HG02678 (cell line): ENCODE data around the gene DDX5.
"Not testable (repeated sequence)": the region's sequence is repeated elsewhere in the genome, so short reads cannot be mapped to it uniquely, and the experiment has no call there.

Experiments
- ATAC-seq: cut with Tn5 transposase; IDR thresholded peaks from one replicate; pipeline ENCODE4 v1.9.1; 2021; ENCODE audit warnings: mild to moderate bottlenecking, moderate library complexity; ENCODE audit not compliant: unreplicated experiment

Gene DDX5

DNA sequence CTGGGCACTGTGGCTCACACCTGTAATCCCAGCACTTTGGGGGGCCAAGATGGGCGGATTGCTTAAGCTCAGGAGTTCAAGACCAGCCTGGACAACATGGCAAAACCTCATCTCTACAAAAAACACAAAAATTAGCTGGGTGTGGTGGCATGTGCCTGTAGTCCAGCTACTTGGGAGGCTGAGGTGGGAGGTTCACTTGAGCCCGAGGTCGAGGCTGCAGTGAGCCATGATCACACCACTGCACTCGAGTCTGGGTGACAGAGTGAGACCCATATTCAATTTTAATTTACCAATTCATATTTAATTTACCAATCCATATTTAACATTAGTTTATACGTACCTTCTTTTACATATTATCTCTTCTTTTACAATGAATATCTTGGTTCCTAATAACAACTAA is 10.8 kb downstream of the DDX5 start:
- not testable (repeated sequence) for ATAC-seq

GRCh38 chr17:64494121-64494520 is 12.0 kb downstream of the DDX5 start:
- no peak for ATAC-seq

DNA sequence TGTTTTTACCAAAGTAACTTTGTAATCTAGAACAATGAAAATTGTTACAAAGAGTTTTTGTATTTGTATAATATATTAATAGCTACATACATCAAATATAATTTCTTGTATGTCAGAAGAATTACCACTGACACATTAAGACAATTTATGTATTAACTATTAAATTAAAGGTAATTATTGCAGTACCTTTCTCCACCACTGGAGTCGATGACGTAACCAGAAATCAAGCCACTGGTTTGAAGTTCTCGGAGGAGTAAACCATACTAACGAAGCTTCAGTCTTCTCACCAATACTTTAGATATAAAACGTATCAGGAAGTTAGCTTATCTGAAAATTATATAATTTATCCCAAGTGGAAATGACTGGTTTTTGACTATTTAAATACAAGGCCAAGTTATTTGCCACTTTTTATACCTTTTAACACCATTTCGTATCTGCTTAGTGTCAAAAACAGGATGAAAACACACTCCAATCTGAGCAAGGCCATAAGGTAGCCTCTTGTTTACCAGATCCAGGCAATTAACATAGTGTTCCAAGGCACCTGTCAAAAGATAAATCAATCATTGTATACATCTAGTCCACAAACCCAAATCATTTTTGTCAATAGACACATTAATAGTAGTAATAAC is 13.5 kb downstream of the DDX5 start:
- no peak for ATAC-seq

DNA sequence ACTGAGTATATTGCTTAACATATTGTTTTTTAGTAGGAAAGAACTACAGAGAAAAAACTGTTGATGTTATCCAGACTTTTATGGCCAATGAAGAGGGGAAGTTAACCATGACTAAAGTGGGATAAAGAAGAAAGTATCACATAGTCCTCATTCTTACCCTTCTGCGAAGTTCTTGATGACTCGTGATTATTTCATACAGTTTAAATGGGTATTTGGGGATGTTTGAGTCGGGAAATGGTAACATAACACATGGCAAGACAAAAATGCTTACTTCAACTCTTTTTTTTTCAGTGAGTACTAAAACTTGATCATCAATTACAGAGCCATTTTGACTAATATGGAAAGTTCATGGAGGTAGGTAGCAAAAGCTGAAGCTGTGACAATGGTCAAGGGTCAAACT is 14.1 kb downstream of the DDX5 start:
- no peak for ATAC-seq

DNA sequence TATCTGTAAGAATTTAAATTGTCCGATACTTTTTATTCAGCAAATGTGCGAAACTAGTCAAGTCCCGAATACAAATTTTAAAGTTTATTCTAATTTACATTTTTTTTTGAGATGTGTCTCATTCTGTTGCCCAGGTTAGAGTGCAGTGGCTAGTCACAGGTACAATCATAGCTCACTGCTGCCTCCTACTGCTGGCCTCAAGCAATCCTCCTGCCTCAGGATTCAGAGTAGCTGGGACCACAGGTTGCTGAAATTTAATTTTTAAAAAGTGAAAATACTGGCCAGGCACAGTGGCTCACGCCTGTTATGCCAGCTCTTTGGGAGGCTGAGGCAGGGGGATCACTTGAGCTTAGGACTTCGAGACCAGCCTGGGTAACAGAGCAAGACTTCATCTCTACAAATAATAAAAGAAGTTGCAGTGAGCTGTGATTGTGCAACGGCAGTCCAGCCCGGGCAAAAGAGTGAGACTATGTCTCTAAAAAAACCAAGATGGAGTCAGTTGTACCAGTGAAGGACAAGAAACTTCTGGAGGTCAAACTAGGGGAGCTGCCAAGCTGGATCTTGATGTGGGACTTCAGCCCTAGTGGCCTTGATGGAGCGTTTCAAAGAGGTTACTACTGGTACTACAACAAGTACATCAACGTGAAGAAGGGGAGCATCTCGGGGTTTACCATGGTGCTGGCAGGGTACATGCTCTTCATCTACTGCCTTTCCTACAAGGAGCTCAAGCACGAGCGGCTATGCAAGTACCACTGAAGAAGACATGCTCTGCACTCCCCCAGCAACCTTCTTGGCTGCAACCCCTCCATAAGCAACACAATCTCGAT is 14.8 kb downstream of the DDX5 start:
- ATAC-seq: no peak

DNA sequence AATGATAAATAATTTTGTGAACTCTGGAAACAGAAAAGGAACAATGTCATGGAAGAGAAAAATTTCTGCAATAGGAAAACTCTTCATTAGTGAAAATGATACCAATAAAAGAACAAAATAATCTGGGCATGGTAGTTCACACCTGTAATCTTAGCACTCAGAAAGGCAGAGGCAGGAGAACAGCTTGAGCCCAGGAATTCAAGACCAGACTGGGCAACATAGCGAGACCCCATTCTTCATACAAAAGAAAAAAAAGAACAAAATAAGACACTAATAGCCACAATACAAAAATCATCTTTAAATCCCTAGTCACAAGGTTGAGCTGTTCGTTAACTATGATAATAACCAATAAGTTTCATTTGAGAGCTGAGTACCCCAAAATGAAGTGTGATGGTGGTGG is 17.8 kb downstream of the DDX5 start:
- ATAC-seq: no peak

DNA sequence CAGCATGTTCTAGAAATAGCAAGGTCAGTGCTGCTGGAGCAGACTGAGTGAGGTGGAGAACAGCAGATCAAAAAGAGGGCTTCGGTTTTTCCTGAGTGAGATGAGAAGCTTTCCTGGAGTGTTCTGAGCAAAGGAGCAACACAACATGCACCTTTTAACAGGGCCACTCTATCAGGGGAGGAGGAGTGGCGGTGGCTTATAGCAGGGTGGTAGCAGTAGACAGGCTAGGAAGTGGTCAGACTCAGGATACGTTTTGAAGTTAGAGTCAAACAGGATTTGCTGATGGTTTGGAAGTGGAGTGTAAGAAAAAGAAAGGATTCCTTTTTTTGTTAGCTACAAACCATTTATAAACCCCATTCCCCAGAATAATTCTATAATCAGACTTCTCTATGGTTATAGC is 21.7 kb downstream of the DDX5 start:
- ATAC-seq: no peak

GRCh38 chr17:64480951-64481350 is 25.1 kb downstream of the DDX5 start:
- ATAC-seq: no peak

DNA sequence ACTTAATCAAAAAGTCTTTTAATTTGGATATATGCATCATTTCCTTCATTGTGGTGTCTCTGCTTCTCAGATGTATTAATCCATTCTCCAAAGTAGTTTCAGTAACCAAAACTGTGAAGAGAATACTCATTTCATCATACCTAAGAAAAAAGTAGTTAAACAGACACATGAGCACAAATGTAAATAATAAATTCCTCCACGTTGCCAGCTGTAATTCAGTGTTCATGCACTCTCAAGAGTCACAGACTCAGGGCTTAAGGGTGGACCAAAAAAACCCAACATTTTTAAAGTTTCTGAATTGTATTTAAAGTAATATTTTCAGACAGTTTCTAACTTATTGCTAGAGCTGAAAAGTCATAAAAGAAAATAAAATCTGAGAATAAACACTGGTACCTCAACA is 28.2 kb downstream of the DDX5 start:
- no peak for ATAC-seq

DNA sequence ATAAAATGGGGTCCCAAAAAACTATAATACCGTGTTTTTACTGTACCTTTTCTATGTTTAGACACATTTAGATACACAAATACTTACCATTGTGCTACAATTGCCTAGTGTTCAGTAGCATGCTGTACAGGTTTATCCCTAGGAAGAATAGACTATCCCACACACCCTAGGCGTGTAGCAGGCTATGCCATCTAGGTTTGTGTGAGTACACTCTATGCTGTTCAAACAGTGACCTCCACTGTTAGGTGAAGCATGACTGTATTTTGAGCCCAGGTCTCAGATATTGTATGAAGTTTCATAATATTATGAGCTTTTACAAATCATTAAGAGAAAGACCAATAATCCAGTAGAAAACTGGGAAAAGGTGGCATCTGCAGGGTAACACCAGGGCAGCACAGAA is 33.5 kb downstream of the DDX5 start:
- no peak for ATAC-seq

DNA sequence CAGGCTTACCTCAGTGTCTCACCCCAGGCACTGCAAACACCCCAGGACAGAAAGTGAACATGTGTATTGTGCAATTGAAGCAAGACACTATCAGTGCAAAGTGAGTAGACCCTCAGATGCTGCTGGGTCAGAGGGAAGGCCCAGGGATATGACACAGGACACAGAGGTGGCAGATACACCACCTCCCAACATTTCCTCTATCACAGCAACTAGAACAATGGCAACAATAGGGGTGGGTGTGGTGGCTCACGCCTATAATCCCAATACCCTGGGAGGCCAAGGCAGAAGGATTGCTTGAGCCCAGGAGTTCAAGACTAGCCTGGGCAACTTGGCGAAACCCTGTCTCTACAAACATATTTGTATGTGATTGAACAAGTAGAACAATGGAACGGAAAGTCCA is 34.6 kb downstream of the DDX5 start:
- no peak for ATAC-seq

DNA sequence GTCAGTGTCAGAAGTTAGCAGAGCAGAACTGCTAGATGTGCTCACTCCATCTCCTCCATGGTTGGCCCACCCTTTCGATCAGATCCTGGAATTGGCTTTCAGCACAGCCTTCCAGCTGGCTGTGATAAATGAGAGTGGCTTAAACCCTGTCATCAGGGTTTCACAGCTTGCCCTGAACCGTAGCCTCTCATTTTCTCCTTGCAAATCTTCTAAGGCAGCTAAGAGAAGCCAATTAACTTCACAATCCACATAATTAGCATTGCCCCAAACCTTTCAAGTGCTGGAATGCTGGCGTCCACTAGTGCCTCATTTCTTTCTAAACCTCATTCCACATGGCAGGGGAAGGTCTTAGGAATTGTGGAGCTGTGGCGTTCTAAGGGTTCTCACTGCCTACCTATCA is 35.5 kb downstream of the DDX5 start:
- ATAC-seq: no peak

DNA sequence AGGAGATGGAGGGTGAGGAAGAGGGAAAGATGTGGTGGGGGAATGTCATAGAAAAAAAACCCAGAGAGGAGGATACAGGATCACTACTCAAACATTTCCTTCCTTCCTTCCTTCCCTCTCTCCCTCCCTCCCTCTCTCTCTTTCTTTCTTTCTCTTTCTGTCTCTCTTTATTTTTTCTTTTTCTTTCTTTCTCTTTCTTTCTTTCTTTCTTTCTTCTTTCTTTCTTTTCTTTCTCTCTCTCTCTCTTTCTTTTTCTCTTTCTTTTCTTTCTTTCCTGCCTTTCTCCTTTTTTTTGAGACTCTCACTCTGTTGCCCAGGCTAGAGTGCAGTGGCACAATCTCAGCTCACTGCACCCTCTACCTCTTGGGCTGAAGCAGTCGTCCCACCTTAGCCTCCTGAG is 39.3 kb downstream of the DDX5 start:
- not testable (repeated sequence) for ATAC-seq

- no peak for ATAC-seq
Measured at GRCh38 chr17:64466019-64466735, 39.9 kb downstream of the DDX5 start.

DNA sequence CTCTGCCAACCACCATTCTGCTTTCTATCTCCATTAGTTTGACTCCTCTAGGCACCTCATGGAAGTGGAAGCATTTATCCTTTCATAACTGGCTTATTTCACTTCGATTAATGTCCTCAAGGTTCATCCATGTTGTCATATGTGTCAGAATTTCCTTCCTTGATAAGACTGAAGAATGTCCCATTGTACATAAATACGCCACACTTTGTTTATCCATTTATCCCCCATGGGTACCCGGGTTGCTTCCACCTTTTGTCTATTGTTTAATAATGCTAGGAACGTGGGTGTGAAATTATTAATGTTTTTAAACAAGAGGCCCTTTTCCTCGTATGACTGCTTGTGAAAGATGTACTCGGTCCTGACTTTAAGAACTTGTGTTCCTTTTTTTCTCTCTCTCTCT is 44.3 kb downstream of the DDX5 start:
- ATAC-seq: no peak

DNA sequence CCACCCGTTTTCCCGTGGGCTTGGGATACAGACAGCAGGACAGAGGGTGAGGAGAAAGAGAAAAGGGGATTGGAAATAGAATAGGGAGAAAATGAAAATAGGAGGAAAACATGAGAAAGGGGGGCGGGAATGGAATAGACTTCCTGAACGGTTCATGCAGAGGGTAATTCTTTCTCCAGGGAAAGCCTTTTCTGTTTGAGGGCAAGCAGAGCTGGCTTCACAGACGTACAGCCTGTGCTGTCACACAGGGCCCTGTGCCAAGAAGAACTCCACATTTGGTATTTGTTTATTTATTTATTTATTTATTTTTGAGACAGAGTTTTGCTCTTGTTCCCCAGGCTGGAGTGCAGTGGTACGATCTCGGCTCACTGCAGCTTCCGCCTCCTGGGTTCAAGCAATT is 45.1 kb downstream of the DDX5 start:
- no peak for ATAC-seq

DNA sequence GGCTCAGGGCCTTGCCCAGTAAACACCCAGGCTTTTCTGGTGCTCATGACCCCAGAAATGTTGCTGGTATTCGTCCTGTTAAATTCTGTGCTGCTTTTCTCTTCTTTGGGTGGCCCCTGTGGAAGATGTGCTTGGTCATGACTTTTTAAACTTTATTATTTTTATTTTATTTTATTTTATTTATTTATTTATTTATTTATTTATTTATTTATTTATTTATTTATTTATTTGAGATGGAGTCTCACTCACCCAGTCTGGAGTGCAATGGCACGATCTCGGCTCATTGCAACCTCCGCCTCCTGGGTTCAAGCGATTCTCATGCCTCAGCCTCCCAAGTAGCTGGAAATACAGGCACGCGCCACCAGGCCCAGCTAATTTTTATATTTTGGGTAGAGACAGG is 46.3 kb downstream of the DDX5 start:
- not testable (repeated sequence) for ATAC-seq

- ATAC-seq: no peak
Measured at GRCh38 chr17:64459284-64459747, 46.8 kb downstream of the DDX5 start.

- no peak for ATAC-seq
Measured at GRCh38 chr17:64458756-64459155, 47.3 kb downstream of the DDX5 start.

DNA sequence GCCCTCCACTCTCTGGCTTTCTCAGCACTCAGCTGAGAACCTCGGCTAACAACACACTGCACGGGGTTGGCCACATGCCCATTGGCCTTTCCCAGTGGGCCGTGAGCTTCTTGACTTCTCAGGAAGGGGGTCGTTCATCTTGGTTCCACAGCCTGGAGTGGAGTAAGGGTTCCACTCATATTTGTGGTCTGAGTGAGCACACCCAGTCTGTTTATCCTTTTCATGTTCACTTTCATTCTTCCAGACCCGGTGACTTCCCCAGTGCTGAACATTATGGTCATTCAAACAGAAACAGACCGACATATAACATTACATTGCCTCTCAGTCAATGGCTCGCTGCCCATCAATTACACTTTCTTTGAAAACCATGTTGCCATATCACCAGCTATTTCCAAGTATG is 48.9 kb downstream of the DDX5 start:
- ATAC-seq: no peak

DNA sequence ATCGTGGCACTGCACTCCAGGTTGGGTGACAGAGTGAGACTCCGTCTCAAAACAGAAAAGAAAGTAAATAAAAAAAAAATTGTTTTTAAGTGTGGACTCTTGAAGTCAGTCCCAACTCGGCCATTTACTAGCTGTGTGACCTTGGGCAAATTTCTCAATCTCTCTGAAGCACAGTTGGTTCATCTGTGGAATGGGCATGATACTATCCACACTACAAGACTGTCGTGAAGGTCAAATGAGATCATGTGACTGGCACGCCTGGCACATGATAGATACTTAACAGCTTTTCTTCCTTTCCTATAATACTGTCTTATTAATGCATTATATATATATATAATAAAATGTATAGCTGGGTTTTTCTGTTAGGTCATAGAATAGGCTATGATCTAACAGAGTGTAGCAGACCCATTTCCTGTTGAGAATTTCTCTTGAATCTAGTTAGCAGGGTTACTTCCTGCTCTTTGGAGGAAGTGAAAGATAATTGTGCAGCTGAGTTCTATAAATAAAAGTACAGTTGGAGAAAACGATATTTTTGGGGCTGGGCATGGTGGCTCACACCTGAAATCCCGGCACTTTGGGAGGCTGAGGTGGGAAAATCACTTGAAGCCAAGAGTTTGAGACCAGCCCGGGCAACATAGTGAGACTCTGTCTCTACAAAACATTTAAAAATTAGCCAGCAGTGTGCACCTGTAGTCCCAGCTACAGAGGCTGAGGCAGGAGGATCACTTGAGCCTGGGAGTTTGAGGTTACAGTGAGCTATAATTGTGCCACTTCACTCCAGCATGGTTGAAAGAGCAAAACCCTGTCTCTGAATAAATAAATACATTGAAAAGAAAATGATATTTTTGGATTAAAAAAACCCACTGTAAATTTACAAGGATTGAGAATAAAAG is 49.9 kb downstream of the DDX5 start:
- ATAC-seq: no peak
